ENCODE measurements around the gene FOLR2. TPM values are rescaled to one million over a fixed set of nuclear protein-coding genes. Genes with fewer than 3 reads are reported as not detected.

Gene FOLR2
- total and polyA plus RNA-seq, 10 donors: 16.1 to 62.3 (median 23.0) TPM

- Histone ChIP-seq H3K4me3 (no peak overlapping the region), H3K4me1 (peaks cover 17 to 65% (median 31%) of the 10 kb centered on the region in 6 donors), H3K27me3 (replicated peaks in 1 of 7) (peaks cover 3 to 34% (median 28%) of the 10 kb centered on the region in 7 donors), H3K27ac (no peak overlapping the region), H3K36me3 (peaks cover 0 to 71% (median 64%) of the 10 kb centered on the region in 6 donors), H3K9me3 (no peaks in the 10 kb centered on the region)
- intact Hi-C loops (cut with DNase I; ENCODE audit: low total_unique reads): no loop called here
- no peak for DNase-seq
- WGBS, 5 donors: 69 to 88% (median 84%) methylated on average over 2 of the region's 2 CpGs
- no peak for TF ChIP-seq POLR2A (IDR thresholded peaks at IDR 0.05)
- no peak for TF ChIP-seq CTCF (IDR thresholded peaks at IDR 0.05 in 8 of 11, conservative IDR thresholded peaks at IDR 0.05 in 3 of 11)
- no peak for TF ChIP-seq POLR2AphosphoS5 (IDR thresholded peaks at IDR 0.05)
These were observed 20.1 kb downstream of the FOLR2 start for GRCh38 chr11:72236774-72237111.

GRCh38 chr11:72237112-72237931 lies 20.7 kb downstream of the FOLR2 start:
- intact Hi-C loops (cut with DNase I; ENCODE audit: low total_unique reads): no loop called here
- 89 to 92% (median 91%) methylated on average over 19 to 22 of the region's 22 CpGs for WGBS, 5 donors

GRCh38 chr11:72238040-72238450 lies 21.5 kb downstream of the FOLR2 start:
- H3K4me3 ChIP-seq: no peak overlapping the region
- peak in 10 of 11 experiments; percentile 24 to 82 (median 62) for TF ChIP-seq CTCF (IDR thresholded peaks at IDR 0.05 in 8 of 11, conservative IDR thresholded peaks at IDR 0.05 in 3 of 11)
- TF ChIP-seq POLR2A (IDR thresholded peaks at IDR 0.05): no peak
- peak; percentile 35 to 52 (median 35) for TF ChIP-seq POLR2AphosphoS5 (IDR thresholded peaks at IDR 0.05)
- no peak overlapping the region for H3K27ac ChIP-seq
- H3K9me3 ChIP-seq: no peaks in the 10 kb centered on the region
- WGBS, 5 donors: 67 to 79% (median 76%) methylated on average over 3 to 16 of the region's 16 CpGs
- H3K36me3 ChIP-seq: peaks cover 0 to 58% (median 51%) of the 10 kb centered on the region in 6 donors
- intact Hi-C loops (cut with DNase I; ENCODE audit: low total_unique reads): no loop called here
- DNase-seq: peak; percentile 81
- H3K4me1 ChIP-seq: peaks cover 17 to 59% (median 31%) of the 10 kb centered on the region in 6 donors
- peaks cover 3 to 47% (median 41%) of the 10 kb centered on the region in 7 donors for H3K27me3 ChIP-seq (replicated peaks in 1 of 7)

More at GRCh38 chr11:72237112-72237931, 20.7 kb downstream of the FOLR2 start:
- no peak for TF ChIP-seq CTCF (IDR thresholded peaks at IDR 0.05 in 8 of 11, conservative IDR thresholded peaks at IDR 0.05 in 3 of 11)
- TF ChIP-seq POLR2A (IDR thresholded peaks at IDR 0.05): no peak
- peak in 1 of 3 donors; percentile 44 for TF ChIP-seq POLR2AphosphoS5 (IDR thresholded peaks at IDR 0.05)
- peaks cover 3 to 39% (median 34%) of the 10 kb centered on the region in 7 donors for H3K27me3 ChIP-seq (replicated peaks in 1 of 7)
- peak; percentile 72 for DNase-seq
- no peaks in the 10 kb centered on the region for H3K9me3 ChIP-seq
- peaks cover 17 to 65% (median 31%) of the 10 kb centered on the region in 6 donors for H3K4me1 ChIP-seq
- H3K27ac ChIP-seq: no peak overlapping the region
- no peak overlapping the region for H3K4me3 ChIP-seq
- peaks cover 0 to 65% (median 58%) of the 10 kb centered on the region in 6 donors for H3K36me3 ChIP-seq
